HG03280 (cell line): ENCODE data around the gene SYT12.

ENCODE experiments used
- ATAC-seq: cut with Tn5 transposase; IDR thresholded peaks from one replicate; pipeline ENCODE4 v1.9.1; 2021; ENCODE audit warnings: mild to moderate bottlenecking, moderate library complexity; ENCODE audit not compliant: unreplicated experiment

The SYT12 gene

DNA sequence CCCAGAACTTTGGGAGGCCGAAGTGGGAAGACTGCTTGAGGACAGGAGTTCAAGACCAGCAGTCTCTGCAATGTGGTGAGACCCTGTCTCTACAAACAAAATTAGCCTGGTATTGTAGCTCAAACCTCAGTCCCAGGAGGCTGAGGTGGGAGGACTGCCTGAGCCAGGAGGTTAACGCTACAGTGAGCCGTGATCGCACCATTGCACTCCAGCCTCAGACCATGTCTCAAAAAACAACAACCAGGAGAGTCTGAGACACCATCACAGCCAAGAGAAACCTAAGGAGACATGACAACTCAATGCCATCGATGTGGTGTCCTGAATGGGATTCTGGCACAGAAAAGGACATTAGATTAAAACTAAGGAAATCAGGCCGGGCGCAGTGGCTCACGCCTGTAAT, 67.8 kb downstream of the SYT12 start:
- no peak for ATAC-seq

DNA sequence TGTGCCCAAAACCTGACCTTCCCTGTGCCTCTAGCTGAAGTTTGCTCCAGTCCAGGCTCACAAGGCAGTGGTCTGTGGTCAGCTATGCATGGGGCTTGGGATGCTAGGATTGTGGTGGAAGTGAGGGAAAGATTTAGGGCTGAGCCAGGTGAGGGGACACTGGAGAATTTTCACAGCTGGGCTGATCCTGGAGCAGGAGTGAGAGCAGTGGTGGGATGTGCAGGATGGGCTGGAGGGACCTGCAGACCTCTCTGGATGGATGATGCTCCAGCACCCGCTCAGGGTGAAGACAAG, 72.2 kb downstream of the SYT12 start:
- no peak for ATAC-seq

DNA sequence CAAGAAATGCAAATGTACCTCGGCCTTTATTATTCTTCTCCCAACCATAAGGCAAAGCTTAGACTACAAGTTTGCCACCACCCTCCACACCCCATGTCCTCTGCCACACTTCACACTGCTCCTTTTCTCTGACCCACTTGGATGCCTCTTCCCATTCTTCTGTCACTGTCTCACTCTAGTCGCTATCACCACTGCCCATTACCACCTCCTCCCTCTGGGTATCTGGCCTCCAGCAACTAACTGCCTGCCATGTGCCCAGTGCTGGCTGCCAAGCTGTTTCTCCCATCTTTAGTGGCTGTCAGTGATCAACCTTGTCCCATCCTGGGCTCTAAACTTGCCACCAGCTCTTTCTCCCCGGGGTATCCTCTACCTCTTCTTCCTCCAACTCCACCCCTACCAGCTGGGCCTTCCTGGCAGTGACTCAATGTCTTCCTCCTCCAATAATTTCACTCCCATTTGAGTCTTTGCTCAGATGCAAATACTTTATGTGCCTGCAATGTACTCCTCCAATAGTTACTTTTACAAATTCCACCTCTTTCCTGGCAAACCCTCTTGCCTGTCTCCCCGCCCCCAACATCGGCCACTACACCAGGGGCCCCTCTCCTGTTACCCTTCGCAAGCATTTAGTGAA, 76.0 kb downstream of the SYT12 start:
- ATAC-seq: no peak

DNA sequence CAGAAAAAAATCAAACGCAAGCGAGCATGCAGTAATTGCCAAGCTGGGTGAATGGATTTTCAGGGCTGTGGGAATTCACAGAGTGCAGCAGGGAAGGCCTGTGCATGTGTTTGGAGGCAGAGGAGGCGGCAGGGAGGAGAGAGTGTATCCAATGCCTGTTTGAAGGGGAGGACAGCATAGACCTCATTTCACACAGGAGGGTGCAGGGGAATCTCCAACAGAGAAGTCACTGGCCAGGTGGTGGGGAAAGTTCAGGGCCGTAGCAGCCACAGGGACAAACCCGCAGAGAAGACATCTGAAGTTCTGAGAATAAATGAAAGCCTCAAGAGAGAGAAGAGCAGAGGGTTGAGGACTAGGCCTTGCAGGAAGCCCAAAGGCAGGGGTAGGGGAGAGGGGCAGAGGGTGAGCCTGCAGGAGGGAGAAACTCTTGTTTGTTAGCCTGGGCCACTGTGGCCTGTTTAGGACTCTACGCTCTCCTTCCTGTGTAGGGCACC, 76.9 kb downstream of the SYT12 start:
- no peak for ATAC-seq
